ENCODE measurements around the gene CREG2. TPM values are rescaled to one million over a fixed set of nuclear protein-coding genes. Genes with fewer than 3 reads are reported as not detected.
A peak's percentile ranks its signal among the peaks of the same experiment; 100 is the strongest.
"Not testable (repeated sequence)": the region's sequence is repeated elsewhere in the genome, so short reads cannot be mapped to it uniquely, and the experiment has no call there.

Gene CREG2
- total RNA-seq, 4 donors from 2014 or later = not detected

- no peak for TF ChIP-seq CTCF (IDR thresholded peaks at IDR 0.05)
- no peak for TF ChIP-seq POLR2A (IDR thresholded peaks at IDR 0.05)
- 89 to 90% methylated on average over 21 of the region's 21 CpGs for WGBS, 2 donors
- H3K4me3 ChIP-seq (ENCODE audit: low read depth, poor library complexity, severe bottlenecking) = no peak overlapping the region
- intact Hi-C loops (cut with DNase I; ENCODE audit: low total_unique reads) = no loop called here
- DNase-seq (ENCODE audit: low spot score in 2 of 2) = peak in 1 of 2 donors; percentile 54
These were observed 32.6 kb downstream of the CREG2 start for GRCh38 chr2:101354420-101355311.

GRCh38 chr2:101352631-101353030 lies 34.7 kb downstream of the CREG2 start:
- WGBS, 2 donors = 91 to 93% methylated on average over 4 of the region's 4 CpGs
- H3K4me3 ChIP-seq (ENCODE audit: low read depth, poor library complexity, severe bottlenecking); intact Hi-C loops (cut with DNase I; ENCODE audit: low total_unique reads): not testable (repeated sequence)
- DNase-seq (ENCODE audit: low spot score in 2 of 2) = peak in 1 of 2 donors; percentile 54

GRCh38 chr2:101351207-101351606 lies 36.1 kb downstream of the CREG2 start:
- 84 to 88% methylated on average over 7 of the region's 7 CpGs for WGBS, 2 donors
- intact Hi-C loops (cut with DNase I; ENCODE audit: low total_unique reads) = no loop called here

DNA sequence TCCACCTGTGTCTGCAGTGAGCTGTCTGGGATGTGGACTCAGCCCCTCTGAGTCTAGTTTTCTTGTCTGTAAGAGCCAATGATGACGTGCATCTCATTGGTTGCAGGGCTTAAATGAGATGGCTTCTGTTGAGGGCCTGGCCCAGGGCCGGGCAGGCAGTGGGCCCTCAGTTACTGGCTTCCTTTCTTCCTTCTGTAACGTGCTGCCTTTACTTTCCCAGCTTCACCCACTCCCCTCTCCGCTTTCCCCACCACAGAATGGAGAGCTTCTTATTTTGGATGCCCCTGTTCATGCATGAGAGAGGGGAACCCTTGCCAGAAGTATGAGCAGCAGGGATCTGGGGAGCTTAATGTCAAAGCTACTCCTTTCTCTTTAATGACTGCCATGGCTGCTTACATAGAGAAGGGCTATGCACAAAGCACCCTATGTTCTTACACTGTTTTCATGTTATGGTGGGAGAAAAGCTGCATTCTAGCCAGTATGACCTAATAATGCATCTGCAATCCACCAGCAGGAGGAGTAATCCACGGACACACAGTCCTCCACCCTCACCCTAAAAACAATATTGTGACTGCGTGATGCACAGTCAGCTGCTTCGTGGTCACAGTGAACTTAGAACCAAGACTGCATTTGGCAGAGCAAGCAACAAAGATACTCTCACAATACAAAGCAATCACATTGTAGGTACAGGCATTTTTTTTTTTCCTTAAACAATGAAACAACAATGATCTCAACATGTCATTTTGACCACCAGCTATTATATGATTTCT lies 37.2 kb downstream of the CREG2 start:
- no peak for DNase-seq (ENCODE audit: low spot score in 2 of 2)
- intact Hi-C loops (cut with DNase I; ENCODE audit: low total_unique reads) = loop anchor here (10.0 kb wide), 1 partner anchor 1105 kb away; no protein-coding TSS in a partner anchor
- TF ChIP-seq CTCF (IDR thresholded peaks at IDR 0.05) (no peak), POLR2A (IDR thresholded peaks at IDR 0.05) (no peak)
- WGBS, 2 donors = 69 to 74% methylated on average over 7 of the region's 7 CpGs
- H3K4me3 ChIP-seq (ENCODE audit: low read depth, poor library complexity, severe bottlenecking) = no peak overlapping the region

More at GRCh38 chr2:101351207-101351606, 36.1 kb downstream of the CREG2 start:
- DNase-seq (ENCODE audit: low spot score in 2 of 2) = peak in 1 of 2 donors; percentile 54
- TF ChIP-seq POLR2A (IDR thresholded peaks at IDR 0.05) (no peak), CTCF (IDR thresholded peaks at IDR 0.05) (no peak)
- no peak overlapping the region for H3K4me3 ChIP-seq (ENCODE audit: low read depth, poor library complexity, severe bottlenecking)

DNA sequence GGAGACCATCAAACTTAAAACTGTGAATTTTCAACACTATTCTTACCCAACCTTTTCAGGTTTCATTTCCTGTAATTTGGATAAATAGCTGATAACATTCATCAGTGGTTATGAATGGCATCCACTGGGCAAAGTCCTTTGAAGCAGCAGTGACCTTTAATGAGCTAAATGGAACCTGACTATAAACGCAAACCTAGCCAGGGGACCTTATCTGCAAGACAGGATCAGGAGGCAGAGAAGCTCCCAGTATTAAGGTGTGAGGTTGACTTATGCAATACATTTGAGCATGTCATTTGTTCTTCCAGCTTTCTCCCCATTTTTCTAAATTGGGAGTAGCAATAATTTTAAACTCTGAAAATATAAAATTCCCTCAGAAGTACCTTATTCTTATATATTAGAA lies 38.4 kb downstream of the CREG2 start:
- 80 to 86% methylated on average over 1 of the region's 1 CpG for WGBS, 2 donors
- H3K4me3 ChIP-seq (ENCODE audit: low read depth, poor library complexity, severe bottlenecking) = no peak overlapping the region
- TF ChIP-seq CTCF (IDR thresholded peaks at IDR 0.05) = no peak
- TF ChIP-seq POLR2A (IDR thresholded peaks at IDR 0.05) = no peak
- no peak for DNase-seq (ENCODE audit: low spot score in 2 of 2)
- intact Hi-C loops (cut with DNase I; ENCODE audit: low total_unique reads) = loop anchor here (10.0 kb wide), 1 partner anchor 1106 kb away; no protein-coding TSS in a partner anchor

DNA sequence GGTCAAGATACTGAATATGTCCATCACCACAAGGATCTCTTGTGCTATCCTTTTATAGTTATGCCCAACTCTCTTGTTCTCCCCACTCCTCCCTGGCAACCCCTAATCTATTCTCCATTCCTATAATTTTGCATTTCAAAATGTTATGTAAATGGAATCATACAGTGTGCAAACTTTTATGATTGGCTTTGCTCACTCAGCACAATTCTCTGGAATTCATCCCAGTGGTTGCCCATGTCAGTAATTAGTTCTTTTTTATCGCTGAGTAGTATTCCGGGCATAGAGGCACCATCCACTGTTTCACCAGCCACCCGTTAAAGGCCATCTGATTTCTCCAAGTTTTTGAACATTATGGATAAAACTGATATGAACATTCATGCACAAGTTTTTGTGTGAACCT lies 40.4 kb downstream of the CREG2 start:
- no peak overlapping the region for H3K4me3 ChIP-seq (ENCODE audit: low read depth, poor library complexity, severe bottlenecking)
- intact Hi-C loops (cut with DNase I; ENCODE audit: low total_unique reads) = loop anchor here (10.0 kb wide), 1 partner anchor 1108 kb away; no protein-coding TSS in a partner anchor
- TF ChIP-seq POLR2A (IDR thresholded peaks at IDR 0.05) (no peak), CTCF (IDR thresholded peaks at IDR 0.05) (no peak)
- WGBS, 2 donors = 98 to 99% methylated on average over 3 of the region's 3 CpGs
- no peak for DNase-seq (ENCODE audit: low spot score in 2 of 2)

Measured in lower leg skin (tissue), 4 donors.